HG03175 (cell line): ENCODE data around the gene KRTAP10-5.
"Not testable (repeated sequence)": the region's sequence is repeated elsewhere in the genome, so short reads cannot be mapped to it uniquely, and the experiment has no call there.

Experiments
- ATAC-seq: cut with Tn5 transposase; IDR thresholded peaks from one replicate; pipeline ENCODE4 v1.9.1; 2021; ENCODE audit warnings: mild to moderate bottlenecking, moderate library complexity; ENCODE audit not compliant: unreplicated experiment

Gene KRTAP10-5

DNA sequence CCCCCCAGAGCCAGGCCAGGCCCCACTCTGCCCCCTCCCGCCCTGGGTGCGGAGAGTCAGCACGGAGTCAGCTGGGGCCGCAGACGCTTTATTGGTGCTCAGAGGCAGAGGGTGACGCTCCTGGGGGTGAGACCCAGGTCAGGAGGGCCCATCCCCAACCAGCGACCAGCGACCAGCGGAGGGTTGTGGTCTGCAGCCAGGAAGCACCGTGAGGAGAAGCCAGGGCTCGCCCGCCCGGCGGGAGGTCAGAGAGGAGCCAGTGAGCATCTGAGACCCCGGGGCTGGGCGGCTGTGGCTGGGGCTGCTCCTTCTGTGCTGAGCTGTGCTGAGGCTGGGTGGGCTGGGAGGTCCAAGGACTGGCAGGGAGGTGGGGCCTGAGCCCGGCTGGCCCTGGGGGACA is 30.1 kb downstream of the KRTAP10-5 start:
- not testable (repeated sequence) for ATAC-seq

- no peak for ATAC-seq
Observed at GRCh38 chr21:44549525-44550211, 30.7 kb downstream of the KRTAP10-5 start.

DNA sequence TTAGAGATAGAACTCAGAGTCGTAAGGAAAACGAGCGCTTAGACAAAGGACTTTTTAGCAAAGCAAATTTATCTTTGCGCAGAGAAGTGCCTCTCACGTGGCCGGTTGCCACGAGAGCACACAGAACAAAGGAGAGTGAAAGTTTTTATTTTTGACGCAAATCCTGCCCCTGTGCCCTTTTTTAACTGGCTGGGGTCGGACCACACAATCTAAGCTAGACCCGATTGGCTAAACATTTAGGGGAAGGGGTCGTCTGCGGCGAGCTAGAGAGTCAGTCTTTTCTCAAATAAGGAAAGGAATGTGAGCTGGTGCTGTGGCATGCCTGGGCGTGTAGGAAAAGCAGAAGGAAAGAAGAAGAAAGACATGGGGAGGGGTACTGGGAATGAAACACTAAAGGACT is 31.5 kb downstream of the KRTAP10-5 start:
- ATAC-seq: no peak

DNA sequence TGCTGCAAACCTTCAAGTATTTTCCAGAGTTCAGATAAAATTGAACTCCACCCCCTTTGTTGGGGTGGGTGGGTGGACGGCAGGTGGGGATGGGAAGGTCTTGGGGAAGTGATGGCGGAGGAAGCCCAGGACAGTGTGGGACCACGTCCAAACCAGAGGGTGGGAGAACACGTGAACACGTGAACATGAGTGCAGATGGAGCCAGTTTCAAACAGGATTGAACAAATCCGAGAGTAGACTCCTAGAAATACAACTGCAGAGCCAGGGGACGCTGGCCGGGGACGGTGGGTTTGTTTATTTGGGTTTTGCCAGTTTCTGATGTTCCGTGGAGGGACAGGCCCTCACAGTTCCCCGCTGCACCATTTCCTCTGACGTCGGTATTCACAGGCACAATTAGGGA is 32.0 kb downstream of the KRTAP10-5 start:
- no peak for ATAC-seq

DNA sequence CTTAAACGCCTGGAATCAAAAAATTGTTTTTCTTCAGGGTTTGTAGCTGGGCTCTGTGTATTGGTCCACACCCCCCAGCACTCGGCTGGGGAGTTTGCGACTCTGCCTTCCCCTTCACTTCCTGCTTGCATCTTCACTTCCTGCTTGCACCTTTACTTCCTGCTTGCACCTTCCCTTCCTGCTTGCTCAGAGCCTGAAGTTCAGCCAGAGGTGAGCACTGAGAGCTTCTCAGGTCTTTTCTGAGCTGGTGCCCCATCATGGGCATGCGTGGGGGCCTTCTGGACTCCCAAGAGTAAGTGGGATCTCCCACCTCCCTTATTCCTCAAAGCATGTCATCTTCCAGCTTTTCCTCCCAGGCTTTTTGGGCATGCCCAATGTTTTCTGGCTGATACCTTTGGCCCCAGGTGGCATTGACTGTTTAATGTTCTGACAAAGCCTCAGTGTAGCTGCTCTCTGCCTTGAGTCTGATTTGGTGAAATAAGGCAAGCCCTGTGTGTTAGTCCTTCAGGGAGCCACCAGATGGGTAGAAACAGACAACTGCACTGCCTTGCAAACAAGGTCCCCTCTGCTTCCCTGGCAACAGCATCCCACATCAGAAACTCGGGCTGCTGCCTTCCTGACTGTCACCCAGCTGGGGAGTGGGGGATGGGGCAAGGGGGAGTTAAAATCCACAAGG is 32.6 kb downstream of the KRTAP10-5 start:
- ATAC-seq: no peak

DNA sequence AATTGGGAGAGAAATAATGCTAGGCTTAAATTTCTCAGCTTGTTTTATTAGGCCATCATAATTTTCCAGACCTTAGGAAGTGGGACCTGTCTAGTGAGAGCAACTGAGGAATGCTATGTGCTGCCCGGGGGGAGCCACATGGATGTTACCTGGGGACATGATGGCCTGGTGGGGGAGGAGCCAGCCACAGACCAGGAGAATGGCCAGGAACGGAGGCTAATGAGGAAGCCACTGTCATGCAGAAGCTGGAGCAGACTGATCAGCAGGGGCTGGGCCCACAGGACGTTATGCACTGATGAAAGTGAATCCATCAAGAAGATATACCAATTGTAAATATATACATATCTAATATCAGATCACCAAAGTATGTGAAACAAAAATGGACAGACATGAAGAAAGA is 35.8 kb downstream of the KRTAP10-5 start:
- no peak for ATAC-seq

- no peak for ATAC-seq
Observed at GRCh38 chr21:44542716-44543115, 37.7 kb downstream of the KRTAP10-5 start.

GRCh38 chr21:44540741-44541288 is 39.6 kb downstream of the KRTAP10-5 start:
- ATAC-seq: no peak

GRCh38 chr21:44539991-44540666 is 40.3 kb downstream of the KRTAP10-5 start, which contains the start of gene KRTAP10-1:
TSS of gene KRTAP10-1 (minus strand) at chr21:44540195. CDS start at chr21:44540150, 45 bp downstream.
- ATAC-seq: no peak

DNA sequence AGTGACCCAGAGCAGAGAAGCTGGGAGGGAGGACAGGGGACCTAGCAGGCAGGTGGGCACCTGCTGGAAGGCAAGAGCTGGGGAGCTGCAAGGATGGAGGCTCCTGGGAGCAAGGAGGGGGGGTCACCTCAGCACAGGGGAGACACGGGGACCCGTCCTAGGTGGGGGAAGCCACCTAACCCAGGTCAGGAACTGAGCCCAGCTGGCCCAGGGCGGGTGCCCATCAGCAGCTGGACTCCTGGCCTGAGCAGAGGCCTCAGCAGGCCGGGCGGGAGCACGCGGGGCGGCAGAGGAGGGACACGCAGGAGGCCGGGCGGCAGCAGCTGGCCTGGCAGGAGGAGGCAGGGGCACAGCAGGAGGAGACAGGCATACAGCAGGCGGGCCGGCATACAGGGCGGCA is 41.4 kb downstream of the KRTAP10-5 start:
- no peak for ATAC-seq

DNA sequence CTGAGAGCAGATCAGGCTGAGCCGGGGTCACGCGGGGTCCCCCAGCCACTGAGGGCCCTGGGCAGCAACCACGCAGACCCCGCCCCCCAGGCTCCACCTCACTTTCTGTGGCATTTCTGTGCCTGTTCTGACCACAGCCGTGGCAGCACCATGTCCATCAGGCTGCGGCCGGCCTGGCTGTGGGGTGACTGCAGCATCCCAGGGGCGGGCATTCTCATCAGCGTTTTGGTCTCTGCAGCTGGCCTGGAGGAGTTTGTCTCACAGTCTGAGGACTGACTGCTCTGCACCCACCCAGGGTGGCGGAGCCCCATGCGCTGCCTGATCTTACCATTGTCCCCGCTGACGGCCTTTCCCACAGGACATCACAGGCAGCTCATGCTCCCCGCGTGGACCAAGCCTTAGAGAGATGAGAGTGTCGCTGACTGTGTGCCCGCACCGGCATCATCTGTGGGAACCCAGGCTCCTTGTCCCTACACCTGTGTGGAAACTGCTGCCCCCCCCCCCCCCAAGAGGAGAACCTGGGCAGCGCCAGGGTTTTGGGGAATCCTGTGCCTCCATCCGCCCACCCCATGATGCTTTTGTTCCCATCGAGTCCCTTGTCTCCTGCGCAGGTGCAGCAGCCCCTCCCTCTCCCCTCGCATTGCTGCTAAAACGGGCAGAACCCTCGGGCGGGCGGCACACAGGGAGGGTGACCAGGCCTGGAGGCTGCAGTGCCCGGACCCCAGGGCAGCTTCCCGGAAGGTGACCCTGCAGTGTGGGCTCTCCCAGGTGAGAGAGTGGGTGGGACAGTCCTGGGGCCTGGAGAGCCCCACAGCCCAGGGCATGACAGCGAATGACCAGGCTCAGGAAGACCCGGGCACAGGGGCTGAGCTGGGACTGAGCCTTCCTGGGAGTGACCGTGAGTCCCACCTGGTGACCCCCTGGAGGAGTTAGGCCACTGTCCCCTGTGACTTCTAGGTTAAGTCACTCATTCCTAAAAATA is 42.2 kb downstream of the KRTAP10-5 start:
- no peak for ATAC-seq

GRCh38 chr21:44535963-44536362 is 44.4 kb downstream of the KRTAP10-5 start:
- ATAC-seq: no peak

DNA sequence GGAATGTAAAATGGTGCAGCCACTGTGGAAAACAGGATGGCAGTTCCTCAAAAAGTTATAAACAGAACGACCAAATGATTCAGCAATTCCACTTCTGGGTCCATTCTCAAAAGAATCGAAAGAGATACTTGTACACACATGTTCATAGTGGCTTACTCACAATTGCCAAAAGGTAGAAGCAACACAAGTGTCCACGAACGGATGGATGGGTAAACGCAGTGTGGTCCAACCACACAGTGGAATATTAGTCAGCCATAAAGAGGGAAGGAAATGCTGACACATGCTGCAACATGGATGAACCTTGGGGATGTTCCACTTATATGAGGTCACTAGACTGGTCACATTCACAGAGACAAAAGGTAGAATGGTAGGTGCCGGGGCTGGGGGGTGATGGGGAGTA is 45.7 kb downstream of the KRTAP10-5 start:
- no peak for ATAC-seq

DNA sequence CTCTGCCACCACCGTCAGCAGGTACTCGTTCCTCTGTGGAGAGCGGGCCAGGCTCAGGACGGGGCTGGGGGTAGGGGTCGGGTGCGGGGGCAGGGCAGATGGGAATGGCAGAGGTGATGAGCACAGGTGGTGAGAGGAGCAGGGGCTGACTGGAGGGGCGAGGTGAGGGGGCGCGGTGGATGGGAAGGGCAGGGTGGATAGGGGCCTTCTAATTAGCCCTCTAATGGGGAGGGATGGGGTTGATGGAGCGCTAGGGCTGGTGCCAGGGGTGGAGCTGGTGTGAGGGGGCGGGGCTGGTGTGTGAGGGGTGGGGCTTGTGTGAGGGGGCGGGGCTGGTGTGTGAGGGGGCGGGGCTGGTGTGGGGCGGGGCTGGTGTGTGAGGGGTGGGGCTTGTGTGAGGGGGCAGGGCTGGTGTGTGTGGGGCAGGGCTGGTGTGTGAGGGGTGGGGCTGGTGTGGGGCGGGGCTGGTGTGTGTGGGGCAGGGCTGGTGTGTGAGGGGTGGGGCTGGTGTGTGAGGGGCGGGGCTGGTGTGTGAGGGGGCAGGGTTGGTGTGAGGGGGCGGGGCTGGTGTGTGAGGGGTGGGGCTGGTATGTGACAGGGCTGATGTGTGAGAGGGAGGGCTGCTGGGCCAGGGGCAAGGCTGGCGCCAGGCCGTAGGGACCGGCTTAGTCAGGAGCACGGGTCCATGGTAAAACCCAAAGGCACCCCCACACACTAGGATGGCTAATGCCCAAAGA is 46.3 kb downstream of the KRTAP10-5 start:
- ATAC-seq: no peak

- ATAC-seq: no peak
Observed at GRCh38 chr21:44533121-44533890, 47.1 kb downstream of the KRTAP10-5 start.

DNA sequence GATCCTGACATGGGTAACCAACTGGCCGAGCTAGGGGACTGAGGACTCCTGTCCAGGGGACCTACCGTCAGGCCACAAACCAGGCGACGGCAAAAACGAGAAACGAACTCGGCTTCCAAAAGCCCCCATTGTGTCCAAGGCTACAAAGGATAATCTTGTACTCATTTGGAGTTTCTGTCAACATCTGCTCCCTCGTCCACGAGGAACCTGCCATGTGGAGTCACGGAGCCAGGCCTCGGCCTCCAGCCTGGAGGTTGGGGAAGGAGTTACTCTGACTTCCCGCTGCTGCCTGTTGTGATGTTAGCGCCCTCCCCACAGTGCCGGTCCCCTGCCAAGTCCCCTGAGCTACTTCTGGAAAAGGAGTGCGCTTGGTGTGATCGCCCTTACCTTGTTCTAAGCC is 47.7 kb downstream of the KRTAP10-5 start:
- ATAC-seq: no peak

DNA sequence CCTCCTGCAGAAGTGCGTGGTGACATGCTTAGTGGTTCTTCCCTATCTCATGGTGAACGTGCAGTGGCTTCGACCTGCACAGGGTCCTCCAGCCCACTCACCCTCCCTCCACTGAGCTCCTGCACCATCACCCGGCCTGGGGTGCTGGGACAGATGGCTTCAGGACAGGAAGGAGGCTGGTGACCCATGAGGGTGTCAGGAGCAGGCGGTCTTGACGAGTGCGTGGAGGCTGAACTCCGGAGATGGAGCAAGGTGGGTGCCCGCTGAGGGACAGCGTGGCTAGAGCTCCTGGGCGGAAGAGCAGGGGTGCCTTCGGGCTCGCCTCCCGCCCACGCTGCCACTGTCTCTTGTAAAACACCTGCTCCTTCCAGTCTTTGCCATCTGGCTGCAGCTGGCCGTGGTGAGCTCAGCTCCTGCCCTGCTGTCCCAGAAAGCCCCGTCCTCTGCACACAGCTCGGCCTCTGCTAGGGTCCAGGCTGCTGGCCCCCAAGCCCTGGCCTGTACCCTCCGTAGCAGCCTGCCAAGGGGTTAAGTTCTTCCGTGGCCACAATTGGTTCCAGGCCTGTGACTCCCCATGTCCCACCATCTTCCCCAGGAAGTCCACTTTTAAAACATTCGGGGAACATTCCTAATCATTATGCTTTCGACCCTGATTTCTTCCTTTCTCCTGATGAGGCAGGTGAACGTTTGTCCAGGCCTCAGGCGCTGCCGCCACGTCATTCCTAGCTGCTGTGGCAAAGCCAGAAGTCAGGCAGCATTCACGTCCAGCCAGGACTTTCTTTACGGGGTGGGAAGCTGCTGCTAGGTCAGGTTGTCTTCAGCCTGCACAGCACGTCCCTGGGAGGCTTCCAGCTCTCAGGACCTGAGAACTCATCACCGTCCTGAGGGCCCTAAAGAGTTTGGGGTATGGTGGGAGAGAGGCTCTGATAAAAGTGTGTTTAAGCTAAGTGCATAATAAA is 48.5 kb downstream of the KRTAP10-5 start:
- ATAC-seq: no peak
